HCT116 (cell line): ENCODE data around the gene SNN. TPM values are rescaled to one million over a fixed set of nuclear protein-coding genes. Genes with fewer than 3 reads are reported as not detected.
A peak's percentile ranks its signal among the peaks of the same experiment; 100 is the strongest.

Source experiments
- ATAC-seq: fragments of 200-7000 bp; cut with Tn5 transposase; 2 replicates; pipeline ENCODE4 v1.9.1; 2020; ENCODE audit warnings: mild to moderate bottlenecking, moderate library complexity
- BruUV-seq: library from RNA; stranded (reverse); fragments of 400-500 nt; replicated peaks from 2 replicates; lab custom pipeline; 2021; lab: Mats Ljungman, UMichigan
- CTCF ChIA-PET: fragments of 300-600 bp; sonication (Branson Sonifier 250); formaldehyde crosslinking; loops from one replicate; lab custom pipeline; 2021; ENCODE audit warnings: antibody characterized with exemption; lab: Charles Lee
- POLR2A ChIA-PET: fragments of 300-600, 350-600 bp; sonication (Branson Sonifier 250); formaldehyde crosslinking; loops from one replicate; lab custom pipeline; 2021; ENCODE audit warnings: antibody characterized with exemption; lab: Charles Lee
- RAD21 ChIA-PET, 2 experiments: fragments of 300-600 bp; sonication (Branson Sonifier 250); formaldehyde crosslinking; loops; one replicate each; lab custom pipeline; 2023; ENCODE audit warnings: low total read pairs in 2 of 2; ENCODE audit not compliant: uncharacterized antibody in 2 of 2, unreplicated experiment in 2 of 2, low non-redundant PET in 1 of 2; lab: Charles Lee
- DNase-seq: peaks from one replicate; pipeline ENCODE4 v3.0.0-alpha.2; 2010; ENCODE audit warnings: low read depth, low spot score
- H2AFZ ChIP-seq: fragments of 200-600 bp; shearing (Covaris generic), sonication (generic); 2 replicates; pipeline ENCODE4 v1.6.1; 2017; ENCODE audit warnings: low read depth, mixed run types, mixed read lengths, antibody characterized with exemption, low read length; ENCODE audit not compliant: poor library complexity, severe bottlenecking
- H3K27ac ChIP-seq: 2 replicates; pipeline ENCODE4 v1.5.1; 2012; ENCODE audit warnings: low read depth, low read length
- H3K27me3 ChIP-seq: fragments of 200-600 bp; sonication (generic); 2 replicates; pipeline ENCODE4 v1.6.1; 2016; ENCODE audit warnings: mixed run types, low read length, mixed read lengths; ENCODE audit not compliant: insufficient read depth
- H3K36me3 ChIP-seq, 2 experiments: fragments of 200-500 bp in 1 of 2; fragments of 200-600 bp in 1 of 2; sonication (Bioruptor generic) in 1 of 2; sonication (generic) in 1 of 2; 2 replicates each; pipeline versions ENCODE4 v1.5.1 to v1.6.1; 2014 to 2016; ENCODE audit warnings: low read length in 2 of 2, inconsistent platforms in 1 of 2, mixed read lengths in 1 of 2, mixed run types in 1 of 2; ENCODE audit not compliant: insufficient read depth in 2 of 2, control insufficient read depth in 1 of 2
- H3K4me1 ChIP-seq, 2 experiments: fragments of 200-600 bp in 1 of 2; sonication (generic) in 1 of 2; 2 replicates each; pipeline versions ENCODE4 v1.5.1 to v1.6.1; 2012 to 2017; ENCODE audit warnings: low read length in 2 of 2, inconsistent platforms in 1 of 2, mild to moderate bottlenecking in 1 of 2, mixed read lengths in 1 of 2, mixed run types in 1 of 2, moderate library complexity in 1 of 2; ENCODE audit not compliant: insufficient read depth in 2 of 2, control insufficient read depth in 1 of 2
- H3K4me2 ChIP-seq: fragments of 200-600 bp; sonication (generic); 2 replicates; pipeline ENCODE4 v1.6.1; 2017; ENCODE audit warnings: mixed run types, low read length, mixed read lengths
- H3K4me3 ChIP-seq, 2 experiments: fragments of 200-600 bp in 1 of 2; sonication (generic) in 1 of 2; replicated peaks in 1 of 2; 2 replicates each; pipeline ENCODE4 v1.5.1; 2011 to 2016; ENCODE audit warnings: low read length in 2 of 2, control low read depth in 1 of 2, low read depth in 1 of 2, mild to moderate bottlenecking in 1 of 2, mixed read lengths in 1 of 2, mixed run types in 1 of 2
- H3K79me2 ChIP-seq: fragments of 200-600 bp; sonication (generic); 2 replicates; pipeline ENCODE4 v1.6.1; 2017; ENCODE audit warnings: mild to moderate bottlenecking, mixed run types, low read length, moderate library complexity, mixed read lengths; ENCODE audit not compliant: insufficient read depth
- H3K9ac ChIP-seq: fragments of 200-600 bp; sonication (generic); 2 replicates; pipeline ENCODE4 v1.6.1; 2016; ENCODE audit warnings: low read length, mixed read lengths
- H3K9me2 ChIP-seq: fragments of 200-600 bp; sonication (generic), shearing (Covaris generic); 2 replicates; pipeline ENCODE4 v1.6.1; 2017; ENCODE audit warnings: mixed run types, mild to moderate bottlenecking, moderate library complexity; ENCODE audit not compliant: insufficient read depth
- H3K9me3 ChIP-seq, 2 experiments: fragments of 200-500 bp in 1 of 2; fragments of 200-600 bp in 1 of 2; sonication (Bioruptor generic) in 1 of 2; sonication (generic) in 1 of 2; 2 replicates each; pipeline ENCODE4 v1.6.1; 2014 to 2017; ENCODE audit warnings: low read length in 2 of 2, mixed read lengths in 2 of 2, inconsistent platforms in 1 of 2, low read depth in 1 of 2, mild to moderate bottlenecking in 1 of 2, mixed run types in 1 of 2, moderate library complexity in 1 of 2; ENCODE audit not compliant: control insufficient read depth in 1 of 2, insufficient read depth in 1 of 2
- H4K20me1 ChIP-seq: fragments of 200-600 bp; sonication (generic), shearing (Covaris generic); 2 replicates; pipeline ENCODE4 v1.6.1; 2017; ENCODE audit warnings: mixed run types, mild to moderate bottlenecking, moderate library complexity; ENCODE audit not compliant: insufficient read depth
- ATF3 ChIP-seq: IDR thresholded peaks from 2 replicates; pipeline ENCODE4 v1.6.1; 2012
- CBX3 ChIP-seq: IDR thresholded peaks from 2 replicates; pipeline ENCODE4 v1.6.1; 2012; ENCODE audit warnings: low read depth
- CEBPB ChIP-seq: IDR thresholded peaks from 2 replicates; pipeline ENCODE4 v1.6.1; 2012; ENCODE audit warnings: low read depth
- EZH2 ChIP-seq: fragments of 200-600 bp; sonication (generic); IDR thresholded peaks from 2 replicates; pipeline ENCODE4 v1.6.1; 2017; ENCODE audit warnings: antibody characterized with exemption, mixed run types
- JUND ChIP-seq: IDR thresholded peaks from 2 replicates; pipeline ENCODE4 v1.6.1; 2012
- POLR2AphosphoS5 ChIP-seq: IDR thresholded peaks from 2 replicates; pipeline ENCODE4 v1.6.1; 2011; ENCODE audit warnings: mild to moderate bottlenecking, low read depth, low read length, moderate library complexity
- REST ChIP-seq: IDR thresholded peaks from 2 replicates; pipeline ENCODE4 v1.6.1; 2012; ENCODE audit warnings: low read depth
- SP1 ChIP-seq: IDR thresholded peaks from 2 replicates; pipeline ENCODE4 v1.6.1; 2012; ENCODE audit warnings: low read depth
- SRF ChIP-seq: IDR thresholded peaks from 2 replicates; pipeline ENCODE4 v1.6.1; 2012; ENCODE audit warnings: low read depth
- YY1 ChIP-seq: IDR thresholded peaks from 2 replicates; pipeline ENCODE4 v1.6.1; 2011; ENCODE audit warnings: low read length, low read depth, moderate library complexity, mild to moderate bottlenecking; ENCODE audit not compliant: insufficient replicate concordance; ENCODE audit errors: extremely low read depth
- ZBTB33 ChIP-seq: IDR thresholded peaks from 2 replicates; pipeline ENCODE4 v1.6.1; 2011; ENCODE audit warnings: mild to moderate bottlenecking, low read length, moderate library complexity; ENCODE audit not compliant: insufficient replicate concordance; ENCODE audit errors: extremely low read depth
- ZFX ChIP-seq: fragments of 450-650 bp; IDR thresholded peaks from 2 replicates; pipeline ENCODE4 v1.6.1; 2017
- intact Hi-C: fragments of 100-400 bp; cut with micrococcal nuclease; formaldehyde crosslinking; loops from 2 replicates; pipeline ENCODE4 v1.10.0; 2022
- total RNA-seq: library from RNA; stranded (reverse); gene quantifications from one replicate; pipeline ENCODE4 v1.2.1, GENCODE V29; 2021; ENCODE audit not compliant: unreplicated experiment
- TF ChIP-seq, protein P1 (sequence below), 3 experiments: fragments of 200-600 bp in 1 of 3; sonication (generic) in 1 of 3; IDR thresholded peaks in 2 of 3; conservative IDR thresholded peaks in 1 of 3; 2 replicates each; pipeline ENCODE4 v1.5.1; 2012 to 2017; ENCODE audit warnings: low read depth in 2 of 3, low read length in 2 of 3, antibody characterized with exemption in 1 of 3, borderline replicate concordance in 1 of 3, control low read depth in 1 of 3, mild to moderate bottlenecking in 1 of 3, mixed read lengths in 1 of 3, mixed run types in 1 of 3, moderate library complexity in 1 of 3; ENCODE audit not compliant: insufficient read depth in 1 of 3
- TF ChIP-seq, protein P2 (sequence below): IDR thresholded peaks from 2 replicates; pipeline ENCODE4 v1.6.1; 2012

Gene SNN
- total RNA-seq, 1 experiment from 2014 or later, result 12.2 TPM

DNA sequence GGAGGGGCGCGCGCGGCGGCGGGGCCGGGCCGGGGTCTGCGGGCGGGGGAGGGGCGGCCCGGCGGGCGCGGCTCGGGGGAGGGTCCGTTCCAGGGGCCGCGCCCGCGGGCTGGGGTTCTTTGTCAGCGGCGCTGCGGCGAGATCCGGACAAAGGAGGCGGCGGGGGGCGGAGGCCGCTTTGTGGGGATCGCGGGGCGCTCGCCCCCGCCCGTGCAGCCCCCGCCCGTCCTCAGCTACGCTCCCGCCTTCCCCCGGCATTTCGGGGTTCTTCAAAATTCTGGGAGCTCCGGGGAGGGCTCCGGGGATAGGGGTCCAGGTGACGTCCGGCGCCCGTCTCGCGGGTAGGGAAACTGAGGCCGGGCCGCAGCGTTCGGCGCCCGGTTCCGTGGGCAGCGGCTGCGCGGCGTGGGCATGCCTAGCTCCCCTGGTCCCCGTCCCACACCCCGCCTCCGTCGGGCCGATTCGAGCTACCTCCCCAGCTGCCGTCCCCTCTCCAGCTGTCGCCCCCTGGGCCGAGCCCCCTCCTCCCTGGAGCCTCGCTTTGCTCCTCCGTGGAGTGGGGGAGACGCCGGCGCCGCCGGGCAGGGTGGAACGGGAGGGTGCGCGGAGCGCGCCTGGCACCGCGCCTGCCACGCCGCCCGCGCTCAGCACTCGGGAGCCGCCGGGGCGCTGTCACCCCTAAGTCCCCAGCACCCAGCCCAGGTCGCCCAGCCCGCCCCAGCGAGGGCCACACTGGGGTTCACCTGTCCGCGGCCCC is 546 bp downstream of the SNN start:
- Histone ChIP-seq H3K27ac (no peak overlapping the region; the same call in 1 of the 2 replicates), H3K9me3 (no peaks in the 10 kb centered on the region), H3K4me3 (peak overlapping the region; percentile 63 to 66), H2AFZ (no peak overlapping the region), H3K79me2 (no peaks in the 10 kb centered on the region), H3K4me2 (peak overlapping the region; percentile 85), H4K20me1 (no peaks in the 10 kb centered on the region), H3K9ac (peak overlapping the region; percentile 60), H3K4me1 (peaks cover 16 to 40% of the 10 kb centered on the region in 2 experiments; a peak in 3 of 4 replicates), H3K36me3 (no peaks in the 10 kb centered on the region), H3K27me3 (no peaks in the 10 kb centered on the region), H3K9me2 (no peaks in the 10 kb centered on the region)
- DNase-seq (no peak), ATAC-seq (peak; percentile 1; the same call in 1 of the 2 replicates)
- ChIA-PET RAD21 (no interaction called here), POLR2A (no interaction called here), CTCF (no interaction called here)
- no TSS peak for BruUV-seq
- intact Hi-C loops, result no loop called here
- TF ChIP-seq, protein P1, sequence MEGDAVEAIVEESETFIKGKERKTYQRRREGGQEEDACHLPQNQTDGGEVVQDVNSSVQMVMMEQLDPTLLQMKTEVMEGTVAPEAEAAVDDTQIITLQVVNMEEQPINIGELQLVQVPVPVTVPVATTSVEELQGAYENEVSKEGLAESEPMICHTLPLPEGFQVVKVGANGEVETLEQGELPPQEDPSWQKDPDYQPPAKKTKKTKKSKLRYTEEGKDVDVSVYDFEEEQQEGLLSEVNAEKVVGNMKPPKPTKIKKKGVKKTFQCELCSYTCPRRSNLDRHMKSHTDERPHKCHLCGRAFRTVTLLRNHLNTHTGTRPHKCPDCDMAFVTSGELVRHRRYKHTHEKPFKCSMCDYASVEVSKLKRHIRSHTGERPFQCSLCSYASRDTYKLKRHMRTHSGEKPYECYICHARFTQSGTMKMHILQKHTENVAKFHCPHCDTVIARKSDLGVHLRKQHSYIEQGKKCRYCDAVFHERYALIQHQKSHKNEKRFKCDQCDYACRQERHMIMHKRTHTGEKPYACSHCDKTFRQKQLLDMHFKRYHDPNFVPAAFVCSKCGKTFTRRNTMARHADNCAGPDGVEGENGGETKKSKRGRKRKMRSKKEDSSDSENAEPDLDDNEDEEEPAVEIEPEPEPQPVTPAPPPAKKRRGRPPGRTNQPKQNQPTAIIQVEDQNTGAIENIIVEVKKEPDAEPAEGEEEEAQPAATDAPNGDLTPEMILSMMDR (IDR thresholded peaks at IDR 0.05 in 2 of 3, conservative IDR thresholded peaks at IDR 0.05 in 1 of 3; ENCODE audit: borderline replicate concordance in 1 of 3, insufficient read depth in 1 of 3, low read depth in 2 of 3, low read length in 2 of 3), result no peak
- TF ChIP-seq, protein P2, sequence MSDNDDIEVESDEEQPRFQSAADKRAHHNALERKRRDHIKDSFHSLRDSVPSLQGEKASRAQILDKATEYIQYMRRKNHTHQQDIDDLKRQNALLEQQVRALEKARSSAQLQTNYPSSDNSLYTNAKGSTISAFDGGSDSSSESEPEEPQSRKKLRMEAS, result no peak
- TF ChIP-seq SRF (no peak), CEBPB (no peak), YY1 (no peak), REST (no peak), POLR2AphosphoS5 (no peak), ATF3 (no peak), SP1 (no peak), CBX3 (no peak), JUND (no peak), EZH2 (no peak), ZFX (no peak), ZBTB33 (no peak)
